Loucy (cell line): ENCODE results near the gene RELL1.

Experiments used
- EZH2phosphoT487 ChIP-seq: fragments of 200-600 bp; IDR thresholded peaks from 2 replicates; pipeline ENCODE4 v1.6.1; 2018; ENCODE audit warnings: antibody characterized with exemption, mild to moderate bottlenecking, moderate library complexity, borderline replicate concordance
- TF ChIP-seq, protein P1 (sequence below): fragments of 200-600 bp; sonication (generic); conservative IDR thresholded peaks from 2 replicates; pipeline ENCODE4 v1.5.1; 2014; ENCODE audit warnings: mild to moderate bottlenecking, antibody characterized with exemption, low read length

DNA sequence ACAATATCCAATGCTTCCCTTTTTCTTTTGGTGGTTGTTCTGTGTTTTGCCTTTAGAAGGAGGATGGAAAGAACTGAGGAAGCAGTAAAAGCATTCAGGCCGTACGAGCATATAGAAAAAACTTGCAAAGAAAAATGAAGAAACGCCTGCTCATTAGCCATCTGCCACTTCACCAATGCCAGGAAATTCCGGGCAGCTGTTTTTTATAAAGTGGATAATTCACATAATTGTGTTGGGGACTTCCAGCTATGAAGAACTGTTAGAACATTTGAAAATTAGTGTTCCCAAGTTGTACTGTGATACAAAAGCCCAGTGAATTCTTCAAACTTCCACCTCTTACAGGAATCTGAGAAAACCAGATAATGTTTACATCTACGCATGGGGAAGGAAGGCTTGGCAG, 11.7 kb downstream of the RELL1 start:
- TF ChIP-seq, protein P1, sequence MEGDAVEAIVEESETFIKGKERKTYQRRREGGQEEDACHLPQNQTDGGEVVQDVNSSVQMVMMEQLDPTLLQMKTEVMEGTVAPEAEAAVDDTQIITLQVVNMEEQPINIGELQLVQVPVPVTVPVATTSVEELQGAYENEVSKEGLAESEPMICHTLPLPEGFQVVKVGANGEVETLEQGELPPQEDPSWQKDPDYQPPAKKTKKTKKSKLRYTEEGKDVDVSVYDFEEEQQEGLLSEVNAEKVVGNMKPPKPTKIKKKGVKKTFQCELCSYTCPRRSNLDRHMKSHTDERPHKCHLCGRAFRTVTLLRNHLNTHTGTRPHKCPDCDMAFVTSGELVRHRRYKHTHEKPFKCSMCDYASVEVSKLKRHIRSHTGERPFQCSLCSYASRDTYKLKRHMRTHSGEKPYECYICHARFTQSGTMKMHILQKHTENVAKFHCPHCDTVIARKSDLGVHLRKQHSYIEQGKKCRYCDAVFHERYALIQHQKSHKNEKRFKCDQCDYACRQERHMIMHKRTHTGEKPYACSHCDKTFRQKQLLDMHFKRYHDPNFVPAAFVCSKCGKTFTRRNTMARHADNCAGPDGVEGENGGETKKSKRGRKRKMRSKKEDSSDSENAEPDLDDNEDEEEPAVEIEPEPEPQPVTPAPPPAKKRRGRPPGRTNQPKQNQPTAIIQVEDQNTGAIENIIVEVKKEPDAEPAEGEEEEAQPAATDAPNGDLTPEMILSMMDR = no peak
- TF ChIP-seq EZH2phosphoT487 = no peak
